ENCODE data around the gene GPR137. TPM values are rescaled to one million over a fixed set of nuclear protein-coding genes. Genes with fewer than 3 reads are reported as not detected.
A peak's percentile ranks its signal among the peaks of the same experiment; 100 is the strongest.
"Not testable (repeated sequence)": the region's sequence is repeated elsewhere in the genome, so short reads cannot be mapped to it uniquely, and the experiment has no call there.

The GPR137 gene
- total RNA-seq, 1 experiment from 2014 or later: 20.0 TPM

GRCh38 chr11:64298966-64299846 is 13.6 kb downstream of the GPR137 start:
- no peak for DNase-seq (ENCODE audit: extremely low read depth, low read depth)

- no peak for DNase-seq (ENCODE audit: extremely low read depth, low read depth)
These were observed 14.4 kb downstream of the GPR137 start, which contains the start of gene CATSPERZ for GRCh38 chr11:64299847-64300648. Gene CATSPERZ (plus strand): TSS chr11:64300358. CDS start chr11:64300411, 53 bp downstream.

- no peak for DNase-seq (ENCODE audit: extremely low read depth, low read depth)
These were observed 17.7 kb downstream of the GPR137 start for GRCh38 chr11:64303109-64304031.

GRCh38 chr11:64304032-64304315 is 18.3 kb downstream of the GPR137 start:
- DNase-seq (ENCODE audit: extremely low read depth, low read depth): no peak

- peak; percentile 81 for DNase-seq (ENCODE audit: extremely low read depth, low read depth)
These were observed 18.8 kb downstream of the GPR137 start for GRCh38 chr11:64304316-64305072.

GRCh38 chr11:64305075-64305690 is 19.5 kb downstream of the GPR137 start, which contains the start of gene ESRRA:
Gene ESRRA (plus strand): TSS chr11:64305524. CDS start chr11:64307180, 1,656 bp downstream.
- peak; percentile 95 for DNase-seq (ENCODE audit: extremely low read depth, low read depth)

- DNase-seq (ENCODE audit: extremely low read depth, low read depth): peak; percentile 48
These were observed 20.3 kb downstream of the GPR137 start for GRCh38 chr11:64305691-64306562.

GRCh38 chr11:64306563-64306875 is 20.9 kb downstream of the GPR137 start:
- DNase-seq (ENCODE audit: extremely low read depth, low read depth): no peak

GRCh38 chr11:64306876-64307622 is 21.4 kb downstream of the GPR137 start:
- no peak for DNase-seq (ENCODE audit: extremely low read depth, low read depth)

- DNase-seq (ENCODE audit: extremely low read depth, low read depth): not testable (repeated sequence)
These were observed 22.1 kb downstream of the GPR137 start for GRCh38 chr11:64307795-64308194.

- DNase-seq (ENCODE audit: extremely low read depth, low read depth): no peak
These were observed 27.3 kb downstream of the GPR137 start for GRCh38 chr11:64312947-64313346.

GRCh38 chr11:64313491-64314145 is 28.0 kb downstream of the GPR137 start:
- DNase-seq (ENCODE audit: extremely low read depth, low read depth): no peak

- DNase-seq (ENCODE audit: extremely low read depth, low read depth): no peak
These were observed 28.6 kb downstream of the GPR137 start for GRCh38 chr11:64314146-64314804.

- no peak for DNase-seq (ENCODE audit: extremely low read depth, low read depth)
These were observed 29.3 kb downstream of the GPR137 start for GRCh38 chr11:64314805-64315561.

- DNase-seq (ENCODE audit: extremely low read depth, low read depth): not testable (repeated sequence)
These were observed 30.2 kb downstream of the GPR137 start for GRCh38 chr11:64315667-64316526.

All from NCI-H460 (cell line).